Endodermal cell (in vitro differentiated cells): ENCODE data around the gene COLEC12. TPM values are rescaled to one million over a fixed set of nuclear protein-coding genes. Genes with fewer than 3 reads are reported as not detected.

Source experiments
- DNase-seq: peaks from one replicate; pipeline ENCODE4 v3.0.0-alpha.2; 2017
- H3K27ac ChIP-seq: 2 replicates; pipeline ENCODE4 v1.5.1; 2013; ENCODE audit warnings: mild to moderate bottlenecking, low read depth, low read length, moderate library complexity
- H3K27me3 ChIP-seq: 2 replicates; pipeline ENCODE4 v1.6.1; 2013; ENCODE audit warnings: mild to moderate bottlenecking, low read length, moderate library complexity; ENCODE audit not compliant: insufficient read depth, control insufficient read depth, poor library complexity, severe bottlenecking
- H3K36me3 ChIP-seq: 2 replicates; pipeline ENCODE4 v1.7.0; 2013; ENCODE audit warnings: mild to moderate bottlenecking, low read length, moderate library complexity; ENCODE audit not compliant: control insufficient read depth, insufficient read depth
- H3K4me1 ChIP-seq: one replicate; pipeline ENCODE4 v1.7.0; 2013; ENCODE audit warnings: low read length; ENCODE audit not compliant: control insufficient read depth, insufficient read depth
- H3K4me3 ChIP-seq: 2 replicates; pipeline ENCODE4 v1.5.1; 2013; ENCODE audit warnings: mild to moderate bottlenecking, low read length, moderate library complexity
- H3K9ac ChIP-seq: 2 replicates; pipeline ENCODE4 v1.6.1; 2013; ENCODE audit warnings: mild to moderate bottlenecking, low read length, moderate library complexity; ENCODE audit not compliant: poor library complexity, severe bottlenecking; ENCODE audit errors: extremely low read depth
- H3K9me3 ChIP-seq: 2 replicates; pipeline ENCODE4 v1.6.1; 2013; ENCODE audit warnings: mild to moderate bottlenecking, low read length, moderate library complexity; ENCODE audit not compliant: control insufficient read depth
- H3K27ac Mint-ChIP-seq: 2 replicates; pipeline ENCODE4 v1.8.0; 2020; ENCODE audit warnings: mixed read lengths
- H3K27me3 Mint-ChIP-seq: 2 replicates; pipeline ENCODE4 v1.8.0; 2021; ENCODE audit warnings: mild to moderate bottlenecking, mixed read lengths; ENCODE audit not compliant: insufficient read depth
- H3K36me3 Mint-ChIP-seq: 2 replicates; pipeline ENCODE4 v1.8.0; 2020; ENCODE audit warnings: low read depth, mixed read lengths
- H3K4me1 Mint-ChIP-seq: 2 replicates; pipeline ENCODE4 v1.8.0; 2020; ENCODE audit warnings: mixed read lengths
- H3K4me3 Mint-ChIP-seq: 2 replicates; pipeline ENCODE4 v1.8.0; 2020; ENCODE audit warnings: mild to moderate bottlenecking, moderate library complexity, mixed read lengths
- H3K9me3 Mint-ChIP-seq: 2 replicates; pipeline ENCODE4 v1.8.0; 2020; ENCODE audit warnings: mild to moderate bottlenecking, mixed read lengths
- WGBS, 2 experiments: methylation state at CpG; one replicate each; pipeline versions ENCODE4 v1.1.5 to v1.1.7; 2013; ENCODE audit warnings: missing lambda C conversion rate in 2 of 2, mixed read lengths in 1 of 2; ENCODE audit not compliant: insufficient coverage in 1 of 2, insufficient read length in 1 of 2; 5-methylcytosine and 5-hydroxymethylcytosine counted together
- total RNA-seq, 2 donors: library from RNA; stranded (reverse); fragmentation: NEBNext Ultra II Directional in 1 of 2; extraction: Animal tissue kit (Norgen Biotek cat#: 25700) in 1 of 2; gene quantifications; 2 replicates in 1 of 2; 3 replicates in 1 of 2; pipeline ENCODE4 v1.2.1, GENCODE V29; 2021
- TF ChIP-seq, protein P1 (sequence below): fragments of 200-600 bp; sonication (generic); conservative IDR thresholded peaks from 2 replicates; pipeline ENCODE4 v1.5.0; 2021; ENCODE audit warnings: antibody characterized with exemption, mild to moderate bottlenecking

Gene COLEC12
- total RNA-seq, 2 donors from 2014 or later, result 123 TPM

DNA sequence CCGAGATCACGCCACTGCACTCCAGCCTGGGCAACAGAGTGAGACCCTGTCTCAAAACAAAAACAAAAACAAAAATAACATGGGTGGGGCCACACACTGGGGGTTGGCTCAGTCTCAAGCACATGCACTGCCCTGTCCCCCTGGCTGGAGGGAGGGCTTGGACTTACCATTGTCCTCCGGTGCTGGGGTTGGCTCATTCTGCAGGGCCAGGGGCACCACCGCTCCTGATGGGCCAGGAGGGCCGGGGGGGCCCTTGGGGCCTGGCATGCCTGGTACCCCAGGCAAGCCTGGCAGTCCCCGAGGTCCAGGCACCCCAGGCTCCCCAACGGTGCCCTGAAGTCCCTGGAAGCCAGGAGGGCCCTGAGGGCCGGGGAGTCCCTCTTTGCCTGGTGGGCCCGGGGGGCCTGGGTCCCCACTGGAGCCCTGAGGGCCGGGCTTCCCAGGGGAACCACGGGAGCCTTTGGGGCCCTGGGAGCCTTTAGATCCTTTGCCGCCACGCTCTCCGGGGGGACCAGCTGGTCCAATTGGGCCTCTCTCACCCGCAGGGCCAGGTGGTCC, 165.8 kb downstream of the COLEC12 start:
- H3K27me3 Mint-ChIP-seq, result no peaks in the 10 kb centered on the region
- H3K4me1 Mint-ChIP-seq, result peaks cover 7% of the 10 kb centered on the region
- H3K27ac ChIP-seq, result no peak overlapping the region
- H3K27ac Mint-ChIP-seq, result no peak overlapping the region
- no peak overlapping the region for H3K9ac ChIP-seq
- DNase-seq, result no peak
- no peak overlapping the region for H3K4me3 ChIP-seq
- TF ChIP-seq, protein P1, sequence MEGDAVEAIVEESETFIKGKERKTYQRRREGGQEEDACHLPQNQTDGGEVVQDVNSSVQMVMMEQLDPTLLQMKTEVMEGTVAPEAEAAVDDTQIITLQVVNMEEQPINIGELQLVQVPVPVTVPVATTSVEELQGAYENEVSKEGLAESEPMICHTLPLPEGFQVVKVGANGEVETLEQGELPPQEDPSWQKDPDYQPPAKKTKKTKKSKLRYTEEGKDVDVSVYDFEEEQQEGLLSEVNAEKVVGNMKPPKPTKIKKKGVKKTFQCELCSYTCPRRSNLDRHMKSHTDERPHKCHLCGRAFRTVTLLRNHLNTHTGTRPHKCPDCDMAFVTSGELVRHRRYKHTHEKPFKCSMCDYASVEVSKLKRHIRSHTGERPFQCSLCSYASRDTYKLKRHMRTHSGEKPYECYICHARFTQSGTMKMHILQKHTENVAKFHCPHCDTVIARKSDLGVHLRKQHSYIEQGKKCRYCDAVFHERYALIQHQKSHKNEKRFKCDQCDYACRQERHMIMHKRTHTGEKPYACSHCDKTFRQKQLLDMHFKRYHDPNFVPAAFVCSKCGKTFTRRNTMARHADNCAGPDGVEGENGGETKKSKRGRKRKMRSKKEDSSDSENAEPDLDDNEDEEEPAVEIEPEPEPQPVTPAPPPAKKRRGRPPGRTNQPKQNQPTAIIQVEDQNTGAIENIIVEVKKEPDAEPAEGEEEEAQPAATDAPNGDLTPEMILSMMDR, result no peak
- H3K36me3 Mint-ChIP-seq, result peaks cover 64% of the 10 kb centered on the region
- H3K4me1 ChIP-seq, result no peaks in the 10 kb centered on the region
- no peak overlapping the region for H3K4me3 Mint-ChIP-seq
- H3K36me3 ChIP-seq, result peaks cover 96% of the 10 kb centered on the region
- no peaks in the 10 kb centered on the region for H3K9me3 Mint-ChIP-seq
- H3K9me3 ChIP-seq, result no peaks in the 10 kb centered on the region
- 94 to 96% methylated on average over 11 to 15 of the region's 15 CpGs for WGBS, 2 experiments
- no peaks in the 10 kb centered on the region for H3K27me3 ChIP-seq

DNA sequence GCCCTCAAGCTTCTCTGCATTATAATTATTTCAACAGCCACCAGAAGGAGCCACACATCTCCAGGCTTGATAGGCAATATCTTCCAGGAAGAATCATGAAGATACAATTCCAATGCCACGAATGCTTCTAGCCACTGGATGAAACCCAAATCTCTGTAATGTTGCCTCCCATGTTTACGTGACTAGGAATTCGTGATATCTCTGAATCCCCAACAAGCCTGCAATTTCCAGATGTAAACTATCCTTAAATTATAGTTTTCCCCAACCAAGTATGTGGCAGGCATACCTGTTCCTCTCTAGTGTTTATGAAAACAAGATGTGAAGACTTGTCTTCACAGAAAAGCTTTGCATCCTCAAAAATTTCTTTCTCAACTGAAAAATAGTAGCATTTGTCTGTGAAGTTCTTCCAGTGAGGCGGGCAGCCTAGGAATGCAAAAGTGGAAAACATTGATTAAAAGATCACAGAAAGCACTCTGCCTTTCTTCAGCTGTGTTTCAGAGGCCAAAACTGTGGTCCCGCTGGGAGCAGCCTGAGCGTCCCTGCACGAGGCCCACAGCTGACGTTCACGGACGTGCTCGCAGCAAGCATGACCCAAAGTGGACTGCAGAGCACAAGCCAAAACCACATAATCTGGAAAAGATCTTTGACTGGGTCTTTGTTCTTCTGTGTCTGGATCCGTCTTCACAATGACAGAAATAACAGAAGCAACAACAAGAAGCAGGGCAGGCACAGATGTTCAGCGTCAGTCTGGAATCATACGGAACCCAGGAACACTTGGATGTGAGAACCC, 167.6 kb downstream of the COLEC12 start:
- TF ChIP-seq, protein P1, result no peak
- Histone ChIP-seq H3K36me3 (peaks cover 96% of the 10 kb centered on the region), H3K9me3 (no peaks in the 10 kb centered on the region), H3K4me3 (no peak overlapping the region), H3K27ac (no peak overlapping the region), H3K4me1 (no peaks in the 10 kb centered on the region), H3K27me3 (no peaks in the 10 kb centered on the region), H3K9ac (no peak overlapping the region)
- H3K9me3 Mint-ChIP-seq, result no peaks in the 10 kb centered on the region
- peaks cover 72% of the 10 kb centered on the region for H3K36me3 Mint-ChIP-seq
- WGBS, 2 experiments, result 95 to 98% methylated on average over 14 of the region's 14 CpGs
- no peak for DNase-seq
- H3K27me3 Mint-ChIP-seq, result no peaks in the 10 kb centered on the region
- peaks cover 7% of the 10 kb centered on the region for H3K4me1 Mint-ChIP-seq
- peak overlapping the region; percentile 23 for H3K27ac Mint-ChIP-seq
- no peak overlapping the region for H3K4me3 Mint-ChIP-seq

DNA sequence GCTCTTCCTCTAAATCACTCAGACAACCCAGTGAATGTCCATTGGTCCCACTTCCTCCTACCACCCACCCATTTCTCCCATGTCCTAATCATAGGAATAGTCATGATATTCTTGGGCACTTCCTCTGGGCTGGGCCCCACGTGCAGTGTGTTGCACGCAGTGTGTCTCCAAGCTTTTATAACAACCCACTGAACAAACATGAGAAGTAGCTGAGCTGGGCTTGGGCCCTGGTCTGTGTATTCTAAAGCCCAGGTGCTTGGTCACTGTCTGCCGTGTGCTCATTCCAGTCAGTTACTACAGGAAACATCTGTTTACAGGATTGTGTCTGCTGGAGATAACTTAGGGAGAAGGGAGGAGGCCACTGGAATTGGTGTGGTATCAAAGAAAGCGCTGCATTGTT, 168.5 kb downstream of the COLEC12 start:
- Histone ChIP-seq H3K4me3 (no peak overlapping the region), H3K4me1 (no peaks in the 10 kb centered on the region), H3K9ac (no peak overlapping the region), H3K27me3 (no peaks in the 10 kb centered on the region), H3K36me3 (peaks cover 97% of the 10 kb centered on the region), H3K27ac (no peak overlapping the region), H3K9me3 (no peaks in the 10 kb centered on the region)
- TF ChIP-seq, protein P1, result no peak
- WGBS, 2 experiments, result 90% methylated on average over 4 of the region's 4 CpGs
- Mint-ChIP-seq H3K4me3 (no peak overlapping the region), H3K9me3 (no peaks in the 10 kb centered on the region), H3K27me3 (no peaks in the 10 kb centered on the region), H3K36me3 (peaks cover 70% of the 10 kb centered on the region), H3K4me1 (peaks cover 7% of the 10 kb centered on the region), H3K27ac (peak overlapping the region; percentile 72)
- no peak for DNase-seq
